GM06990 (cell line): ENCODE measurements around the gene CARMIL1.

Experiments used
- DNase-seq: peaks from one replicate; pipeline ENCODE4 v3.0.0-alpha.2; 2011; ENCODE audit not compliant: insufficient read length; ENCODE audit errors: extremely low read depth
- H3K27me3 ChIP-seq: replicated peaks from 2 replicates; pipeline ENCODE4 v1.6.0; 2011; ENCODE audit warnings: low read length; ENCODE audit not compliant: control insufficient read depth, insufficient read depth
- H3K36me3 ChIP-seq: 2 replicates; pipeline ENCODE4 v1.5.1; 2011; ENCODE audit warnings: low read length; ENCODE audit not compliant: control insufficient read depth, insufficient read depth
- H3K4me3 ChIP-seq: replicated peaks from 2 replicates; pipeline ENCODE4 v1.5.1; 2011; ENCODE audit warnings: low read depth, mild to moderate bottlenecking, control low read depth, low read length
- CTCF ChIP-seq: IDR thresholded peaks from 2 replicates; pipeline ENCODE4 v1.5.1; 2011; ENCODE audit warnings: low read length, control low read depth, mild to moderate bottlenecking, inconsistent platforms; ENCODE audit not compliant: insufficient read depth, poor library complexity, severe bottlenecking

CARMIL1 gene

GRCh38 chr6:25354078-25354932, 75.1 kb downstream of the CARMIL1 start:
- DNase-seq: no peak
- TF ChIP-seq CTCF: no peak
- no peak overlapping the region for H3K4me3 ChIP-seq
- no peaks in the 10 kb centered on the region for H3K36me3 ChIP-seq
- H3K27me3 ChIP-seq: no peaks in the 10 kb centered on the region

- Histone ChIP-seq H3K36me3 (no peaks in the 10 kb centered on the region), H3K27me3 (no peaks in the 10 kb centered on the region), H3K4me3 (no peak overlapping the region)
- no peak for DNase-seq
- TF ChIP-seq CTCF: no peak
Observed at GRCh38 chr6:25359191-25359861, 80.2 kb downstream of the CARMIL1 start.

GRCh38 chr6:25359891-25360290, 80.7 kb downstream of the CARMIL1 start:
- no peak overlapping the region for H3K4me3 ChIP-seq
- H3K27me3 ChIP-seq: no peaks in the 10 kb centered on the region
- no peaks in the 10 kb centered on the region for H3K36me3 ChIP-seq
- DNase-seq: no peak
- no peak for TF ChIP-seq CTCF

GRCh38 chr6:25360621-25361020, 81.4 kb downstream of the CARMIL1 start:
- Histone ChIP-seq H3K4me3 (no peak overlapping the region), H3K27me3 (no peaks in the 10 kb centered on the region), H3K36me3 (no peaks in the 10 kb centered on the region)
- DNase-seq: no peak
- TF ChIP-seq CTCF: no peak

- Histone ChIP-seq H3K36me3 (no peaks in the 10 kb centered on the region), H3K4me3 (no peak overlapping the region), H3K27me3 (no peaks in the 10 kb centered on the region)
- DNase-seq: no peak
- TF ChIP-seq CTCF: no peak
Observed at GRCh38 chr6:25363427-25363826, 84.3 kb downstream of the CARMIL1 start.

- DNase-seq: no peak
- TF ChIP-seq CTCF: no peak
- Histone ChIP-seq H3K36me3 (no peaks in the 10 kb centered on the region), H3K27me3 (no peaks in the 10 kb centered on the region), H3K4me3 (no peak overlapping the region)
Observed at GRCh38 chr6:25365154-25365553, 86.0 kb downstream of the CARMIL1 start.
